Right lobe of liver (tissue), 6 donors: ENCODE measurements around the gene MS4A7. TPM values are rescaled to one million over a fixed set of nuclear protein-coding genes. Genes with fewer than 3 reads are reported as not detected.
A peak's percentile ranks its signal among the peaks of the same experiment; 100 is the strongest.
"Not testable (repeated sequence)": the region's sequence is repeated elsewhere in the genome, so short reads cannot be mapped to it uniquely, and the experiment has no call there.

Source experiments
- ATAC-seq, 4 donors: fragments of 200-7000 bp; cut with Tn5 transposase; one replicate each; pipeline ENCODE4 v1.9.1; 2020; ENCODE audit warnings: mild to moderate bottlenecking in 4 of 4, moderate library complexity in 4 of 4
- DNase-seq, 3 donors: peaks; one replicate each; pipeline ENCODE4 v3.0.0-alpha.2; 2020
- H3K27ac ChIP-seq, 3 donors: fragments of 200-600 bp; one replicate each; pipeline ENCODE4 v1.8.0; 2022
- H3K27me3 ChIP-seq, 2 donors: fragments of 200-600 bp; one replicate each; pipeline ENCODE4 v1.8.0; 2022
- H3K36me3 ChIP-seq, 4 donors: fragments of 200-600 bp; sonication (generic) in 1 of 4; one replicate each; pipeline versions ENCODE4 v1.5.1 to v1.8.0; 2017 to 2022; ENCODE audit warnings: control low read depth in 1 of 4
- H3K4me1 ChIP-seq, 4 donors: fragments of 200-600 bp; sonication (generic) in 1 of 4; one replicate each; pipeline versions ENCODE4 v1.5.1 to v1.8.0; 2017 to 2022; ENCODE audit warnings: control low read depth in 1 of 4
- H3K4me3 ChIP-seq, 3 donors: fragments of 200-600 bp; one replicate each; pipeline ENCODE4 v1.8.0; 2022
- H3K9me3 ChIP-seq, 4 donors: fragments of 200-600 bp; sonication (generic) in 1 of 4; one replicate each; pipeline versions ENCODE4 v1.5.1 to v1.8.0; 2017 to 2022; ENCODE audit warnings: control low read depth in 1 of 4
- CTCF ChIP-seq, 4 donors: fragments of 200-600 bp in 3 of 4; fragments of 450-650 bp in 1 of 4; IDR thresholded peaks; one replicate each; pipeline versions ENCODE4 v1.5.1 to v1.8.0; 2016 to 2022; ENCODE audit warnings: antibody characterized with exemption in 4 of 4, mild to moderate bottlenecking in 2 of 4
- POLR2A ChIP-seq: fragments of 450-650 bp; IDR thresholded peaks from one replicate; pipeline ENCODE4 v1.6.1; 2017; ENCODE audit warnings: antibody characterized with exemption, mild to moderate bottlenecking
- WGBS: methylation state at CpG from one replicate; pipeline ENCODE4 v1.1.6; 2018; ENCODE audit warnings: low coverage, low lambda C conversion rate; ENCODE audit not compliant: insufficient coverage; ENCODE audit errors: missing lambda C conversion rate; 5-methylcytosine and 5-hydroxymethylcytosine counted together
- intact Hi-C, 2 donors: fragments of 100-400 bp; cut with DNase I; formaldehyde crosslinking; loops; one replicate each; pipeline versions ENCODE4 v1.11.2 to v1.14.1; 2022
- total RNA-seq, 6 experiments: library from RNA; depleted of rRNA in 2 of 6; stranded (reverse); fragments of >200 nt in 2 of 6; fragmentation: NEBNext Ultra II Directional in 3 of 6; extraction: Animal tissue kit (Norgen Biotek cat#: 25700) in 3 of 6; gene quantifications; one replicate each; pipeline versions ENCODE4 v1.1.0 to v1.2.4, GENCODE V29; 2016 to 2023
- donor health status: DM: no; HTN: yes; CAD: no.
- donor health status: DM: no; HTN: no; CAD: no.
- donor health status: DM: no; HTN: no; CAD: no.
- donor health status: DM: no; HTN: yes; CAD: no.
- donor health status: DM: no; HTN: yes; CAD: no.

The MS4A7 gene
- total RNA-seq, 6 experiments from 2014 or later, result 10.9 to 47.8 (median 21.7) TPM

- 27% methylated on average over 3 of the region's 4 CpGs for WGBS
- Histone ChIP-seq H3K27me3 (no peaks in the 10 kb centered on the region), H3K4me1 (no peaks in the 10 kb centered on the region), H3K9me3 (no peaks in the 10 kb centered on the region), H3K4me3 (no peak overlapping the region), H3K36me3 (no peaks in the 10 kb centered on the region), H3K27ac (no peak overlapping the region)
- DNase-seq, result no peak
- ATAC-seq, result no peak
- TF ChIP-seq CTCF (IDR thresholded peaks at IDR 0.05), result no peak
- no peak for TF ChIP-seq POLR2A
- intact Hi-C loops, result no loop called here
These were observed 17.7 kb upstream of the MS4A7 start for GRCh38 chr11:60360621-60361020.

GRCh38 chr11:60362241-60362640, 16.1 kb upstream of the MS4A7 start:
- no peaks in the 10 kb centered on the region for H3K27me3 ChIP-seq
- H3K36me3 ChIP-seq, result no peaks in the 10 kb centered on the region
- TF ChIP-seq CTCF (IDR thresholded peaks at IDR 0.05) (no peak), POLR2A (no peak)
- intact Hi-C loops, result no loop called here
- H3K4me1 ChIP-seq, result no peaks in the 10 kb centered on the region
- H3K4me3 ChIP-seq, result no peak overlapping the region
- no peak for DNase-seq
- ATAC-seq, result no peak
- H3K9me3 ChIP-seq, result no peaks in the 10 kb centered on the region
- H3K27ac ChIP-seq, result no peak overlapping the region
- WGBS, result 21% methylated on average over 1 of the region's 1 CpG

- TF ChIP-seq POLR2A, result no peak
- TF ChIP-seq CTCF (IDR thresholded peaks at IDR 0.05), result peak; percentile 72 to 74 (median 74)
- no peak overlapping the region for H3K4me3 ChIP-seq
- H3K27me3 ChIP-seq, result no peaks in the 10 kb centered on the region
- ATAC-seq (peak; percentile 90 to 94 (median 91)), DNase-seq (peak in 2 of 3 donors; percentile 30 to 68)
- H3K4me1 ChIP-seq, result no peaks in the 10 kb centered on the region
- intact Hi-C loops, result no loop called here
- H3K9me3 ChIP-seq, result no peaks in the 10 kb centered on the region
- 31% methylated on average over 7 of the region's 7 CpGs for WGBS
- no peak overlapping the region for H3K27ac ChIP-seq
- no peaks in the 10 kb centered on the region for H3K36me3 ChIP-seq
These were observed 14.5 kb upstream of the MS4A7 start for GRCh38 chr11:60363542-60364470.

- H3K27ac ChIP-seq, H3K4me1 ChIP-seq, H3K36me3 ChIP-seq, DNase-seq, intact Hi-C loops, H3K4me3 ChIP-seq, ATAC-seq, H3K27me3 ChIP-seq, H3K9me3 ChIP-seq: not testable (repeated sequence)
- 71% methylated on average over 11 of the region's 15 CpGs for WGBS
These were observed 11.9 kb upstream of the MS4A7 start for GRCh38 chr11:60366262-60366904.

GRCh38 chr11:60367009-60367408, 11.3 kb upstream of the MS4A7 start:
- H3K9me3 ChIP-seq, result no peaks in the 10 kb centered on the region
- ATAC-seq (peak in 1 of 4 donors; percentile 9), DNase-seq (no peak)
- H3K4me1 ChIP-seq, result no peaks in the 10 kb centered on the region
- no peaks in the 10 kb centered on the region for H3K36me3 ChIP-seq
- H3K27ac ChIP-seq, result no peak overlapping the region
- TF ChIP-seq POLR2A (no peak), CTCF (IDR thresholded peaks at IDR 0.05) (no peak)
- no peaks in the 10 kb centered on the region for H3K27me3 ChIP-seq
- no peak overlapping the region for H3K4me3 ChIP-seq
- WGBS, result 36% methylated on average over 2 of the region's 2 CpGs
- intact Hi-C loops, result no loop called here
